GM12874 (cell line): ENCODE measurements around the gene MEOX1.
A peak's percentile ranks its signal among the peaks of the same experiment; 100 is the strongest.

ENCODE experiments used
- CTCF ChIP-seq: IDR thresholded peaks from 2 replicates; pipeline ENCODE4 v1.5.1; 2011; ENCODE audit warnings: low read depth, mild to moderate bottlenecking, control low read depth, low read length, moderate library complexity; ENCODE audit not compliant: insufficient read depth

MEOX1 gene

DNA sequence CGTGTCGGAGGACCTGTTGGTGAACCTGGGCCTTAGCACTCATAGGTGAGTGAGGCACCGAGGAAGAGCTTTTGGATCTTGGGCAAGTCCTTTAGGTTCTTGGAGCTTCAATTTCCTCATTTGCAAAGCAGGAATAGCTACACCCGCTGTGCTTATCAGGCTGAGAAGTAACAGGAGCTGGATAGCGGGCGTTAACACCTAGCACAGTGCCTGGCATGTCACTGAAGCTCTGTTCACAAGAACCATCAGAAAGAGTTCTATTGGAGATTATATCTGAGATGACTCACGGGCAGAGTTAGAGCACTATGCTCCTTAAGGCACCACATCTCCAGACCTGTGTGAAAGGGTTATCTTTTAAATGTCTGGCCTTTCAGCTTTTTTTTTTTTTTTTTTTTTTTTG is 12.8 kb downstream of the MEOX1 start:
- no peak for TF ChIP-seq CTCF

DNA sequence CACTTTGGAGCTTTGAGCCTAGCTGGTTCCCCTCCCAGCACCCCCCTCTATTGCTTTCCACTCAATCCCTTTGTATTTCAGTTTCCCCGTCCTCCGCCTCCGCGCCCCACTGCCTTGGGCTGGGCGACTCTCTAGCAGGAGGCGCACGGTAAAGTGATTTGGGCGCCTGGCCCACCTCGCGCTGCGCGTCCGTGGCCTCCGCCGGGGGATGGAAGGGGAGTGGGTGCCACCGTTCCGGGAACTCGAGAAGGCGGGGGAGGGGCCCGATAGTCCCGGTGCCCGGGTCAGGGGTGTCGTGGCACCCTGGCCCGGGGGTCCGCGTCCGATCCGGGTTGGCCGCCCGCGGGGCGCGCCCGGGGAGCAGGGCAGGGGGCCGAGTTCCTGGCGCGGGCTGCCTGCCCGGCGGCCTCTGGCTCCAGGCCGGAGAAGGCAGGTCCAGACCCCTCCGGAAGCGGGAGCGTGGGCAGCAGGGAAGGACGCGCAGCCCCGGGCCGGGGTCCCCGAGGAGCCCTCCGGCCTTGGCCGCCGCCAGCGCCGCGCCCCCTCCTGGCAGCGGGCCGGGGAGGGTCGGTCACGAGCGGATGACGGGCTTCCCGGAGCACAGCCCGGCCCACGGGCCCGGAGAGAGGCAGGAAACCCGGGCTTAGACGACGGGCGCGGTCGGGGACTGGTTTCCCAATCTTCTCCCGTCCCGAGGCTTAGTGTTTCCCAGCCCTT is 15.8 kb downstream of the MEOX1 start:
- TF ChIP-seq CTCF, result 0 out of 2 replicates have a peak, but pooled peaks have one; percentile 4

DNA sequence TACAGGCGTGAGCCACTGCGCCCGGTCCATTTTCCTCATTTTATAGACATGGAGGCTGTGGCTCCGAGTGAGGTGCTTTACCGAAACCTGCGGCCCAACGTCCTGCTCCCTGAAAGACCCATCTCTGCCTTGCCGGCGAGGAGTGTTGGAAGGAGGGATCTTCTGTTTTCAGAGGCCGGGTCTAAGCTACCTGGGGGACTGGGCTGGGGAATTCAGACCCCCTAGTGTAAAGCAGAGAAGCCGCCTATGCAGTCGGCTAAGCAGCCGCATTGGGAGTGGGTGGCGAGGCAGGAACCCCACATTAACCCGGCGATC is 16.3 kb downstream of the MEOX1 start:
- no peak for TF ChIP-seq CTCF

- no peak for TF ChIP-seq CTCF
These were observed 17.6 kb downstream of the MEOX1 start for GRCh38 chr17:43644081-43644480.

GRCh38 chr17:43641416-43641815 is 20.3 kb downstream of the MEOX1 start:
- TF ChIP-seq CTCF, result no peak

DNA sequence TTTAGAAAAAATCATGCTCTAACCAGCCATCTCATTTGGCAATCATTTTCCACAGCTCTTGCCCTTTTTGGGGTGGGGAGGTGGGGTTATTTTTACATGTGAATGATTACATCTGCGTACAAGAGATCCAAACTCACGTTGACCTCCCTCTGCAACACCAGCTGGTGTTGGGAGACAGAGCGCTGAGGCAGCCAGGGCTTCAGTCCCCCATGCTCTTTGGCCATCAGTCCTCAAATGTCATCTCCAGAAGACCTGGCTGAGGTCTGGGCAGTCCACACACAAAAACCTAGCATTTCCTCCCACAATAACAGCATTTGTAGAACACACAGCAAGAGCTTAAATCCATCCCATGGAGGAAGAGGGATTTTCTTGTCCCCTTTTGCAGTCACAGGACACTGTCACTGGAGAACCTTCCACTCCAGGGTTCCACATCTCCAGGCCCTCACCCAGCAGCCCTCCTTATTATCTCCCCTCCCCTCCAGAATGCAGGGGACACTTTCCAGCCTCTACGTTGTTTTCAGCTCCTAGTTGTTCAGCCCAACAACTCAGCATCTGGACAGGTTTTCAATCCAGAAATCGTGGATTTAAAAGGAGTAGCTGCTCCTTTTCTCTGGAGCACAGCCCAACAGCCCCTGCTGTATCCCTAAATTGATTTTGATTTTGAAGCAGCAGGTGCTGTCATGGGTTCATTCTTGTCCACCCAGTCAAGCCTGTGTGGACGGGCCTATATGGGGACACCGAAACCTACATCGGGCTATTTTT is 21.1 kb downstream of the MEOX1 start:
- no peak for TF ChIP-seq CTCF

- no peak for TF ChIP-seq CTCF
These were observed 24.0 kb downstream of the MEOX1 start for GRCh38 chr17:43637563-43638323.
